Activated CD4-positive, alpha-beta T cell treated with anti-CD3 and anti-CD28 coated beads, Interleukin-2, amount 50 U/mL, for 24 hours (primary cell): ENCODE measurements around the gene TGFBR3.
"Not testable (repeated sequence)": the region's sequence is repeated elsewhere in the genome, so short reads cannot be mapped to it uniquely, and the experiment has no call there.

ENCODE experiments used
- DNase-seq, 2 donors: peaks; one replicate each; pipeline ENCODE4 v3.0.0-alpha.2; 2020; ENCODE audit warnings: low read depth in 1 of 2, low spot score in 1 of 2

TGFBR3 gene

DNA sequence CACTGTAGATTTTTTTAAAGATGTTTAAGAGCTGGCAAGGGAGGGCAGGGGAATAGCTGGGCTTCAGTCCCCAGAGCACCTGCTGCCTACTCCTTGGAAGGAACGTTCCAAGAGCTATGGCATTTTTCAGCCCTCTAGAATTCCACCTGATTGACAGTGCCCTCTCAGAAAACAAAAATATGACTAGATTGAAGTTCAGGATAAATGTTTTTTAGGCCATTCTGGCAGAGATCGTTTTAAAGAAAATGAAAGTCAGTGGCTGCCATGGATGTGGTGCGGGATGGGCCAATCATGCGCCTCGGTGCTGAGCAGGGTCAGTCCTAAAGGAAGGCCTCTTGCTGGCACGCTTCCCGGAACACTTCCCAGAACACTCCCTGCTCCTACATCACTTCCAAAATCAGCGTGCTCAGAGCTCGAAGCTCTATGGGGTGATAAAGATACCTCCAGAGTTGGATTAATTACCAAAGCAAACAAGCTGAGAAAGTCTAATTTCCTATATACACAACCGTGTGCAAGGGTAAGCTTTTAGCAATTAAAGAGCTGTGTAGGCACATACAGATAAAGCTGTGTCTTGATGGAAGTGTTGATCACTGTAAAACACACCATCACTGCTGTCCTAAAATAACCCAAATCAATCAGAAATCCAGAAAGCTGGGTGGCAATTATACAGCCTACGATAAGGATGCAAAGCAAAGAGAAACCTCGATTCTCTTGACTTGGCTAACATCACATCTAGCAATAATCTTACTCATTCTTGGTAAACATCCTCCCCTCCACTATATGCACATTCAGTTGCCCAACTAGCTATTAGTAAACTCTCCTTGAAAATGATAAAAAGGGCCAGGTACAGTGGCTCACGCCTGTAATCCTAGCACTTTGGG lies 34.6 kb downstream of the TGFBR3 start:
- no peak for DNase-seq

DNA sequence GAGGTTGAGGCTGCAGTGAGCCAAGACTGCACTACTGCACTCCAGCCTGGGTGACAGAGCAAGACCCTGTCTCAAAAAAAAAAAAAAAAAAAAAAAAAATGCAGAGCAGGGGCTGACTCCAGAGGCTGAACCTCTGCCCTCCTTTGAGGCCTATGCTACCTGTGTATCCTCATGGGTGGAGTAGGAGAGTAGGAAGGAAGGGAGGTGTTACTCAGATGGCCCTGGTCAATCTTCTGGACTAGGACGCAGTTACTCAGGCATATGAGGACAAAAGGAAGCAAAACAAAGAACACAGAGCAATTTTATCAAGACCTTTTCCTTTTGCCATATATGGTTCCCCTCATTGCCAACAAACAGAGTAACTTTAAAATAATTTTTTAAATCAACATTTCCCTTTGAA lies 35.2 kb downstream of the TGFBR3 start:
- DNase-seq: no peak

DNA sequence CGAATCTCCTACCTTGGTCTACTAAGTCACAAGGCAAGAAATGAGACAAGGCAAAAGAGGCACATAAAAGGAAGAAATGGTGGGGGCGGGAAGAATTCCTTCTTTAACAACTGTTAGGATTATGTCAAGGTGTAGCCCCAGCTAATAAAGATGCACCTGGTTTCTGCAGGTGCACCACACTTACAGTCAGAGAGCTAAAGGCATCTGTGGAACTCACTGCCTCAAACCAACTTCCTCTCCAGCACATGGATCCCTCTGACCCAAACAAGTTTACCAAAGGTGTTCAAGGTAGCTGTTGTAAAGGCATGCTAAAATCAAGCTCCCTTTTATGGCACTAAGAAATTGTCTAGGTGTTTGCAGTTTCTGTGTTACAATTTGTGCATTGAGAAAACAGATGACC lies 38.1 kb downstream of the TGFBR3 start:
- DNase-seq: no peak

DNA sequence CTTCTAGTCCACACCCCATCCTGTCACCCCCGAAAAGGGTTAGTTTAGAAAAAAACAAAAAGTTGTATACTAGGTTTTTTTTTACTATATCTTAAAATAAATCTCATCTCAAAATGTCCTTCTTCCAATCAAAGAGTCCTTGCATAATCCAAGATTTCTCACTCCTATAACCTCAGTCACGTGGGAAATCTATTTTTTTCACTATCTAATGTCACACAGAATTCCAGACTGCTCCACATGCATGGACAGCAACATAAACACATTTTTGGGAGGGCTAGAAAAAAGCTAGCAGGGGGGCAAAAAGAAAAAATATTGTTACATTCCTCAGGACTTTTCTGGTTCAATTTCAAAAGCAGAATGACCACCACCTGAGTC lies 39.3 kb downstream of the TGFBR3 start:
- DNase-seq: no peak

DNA sequence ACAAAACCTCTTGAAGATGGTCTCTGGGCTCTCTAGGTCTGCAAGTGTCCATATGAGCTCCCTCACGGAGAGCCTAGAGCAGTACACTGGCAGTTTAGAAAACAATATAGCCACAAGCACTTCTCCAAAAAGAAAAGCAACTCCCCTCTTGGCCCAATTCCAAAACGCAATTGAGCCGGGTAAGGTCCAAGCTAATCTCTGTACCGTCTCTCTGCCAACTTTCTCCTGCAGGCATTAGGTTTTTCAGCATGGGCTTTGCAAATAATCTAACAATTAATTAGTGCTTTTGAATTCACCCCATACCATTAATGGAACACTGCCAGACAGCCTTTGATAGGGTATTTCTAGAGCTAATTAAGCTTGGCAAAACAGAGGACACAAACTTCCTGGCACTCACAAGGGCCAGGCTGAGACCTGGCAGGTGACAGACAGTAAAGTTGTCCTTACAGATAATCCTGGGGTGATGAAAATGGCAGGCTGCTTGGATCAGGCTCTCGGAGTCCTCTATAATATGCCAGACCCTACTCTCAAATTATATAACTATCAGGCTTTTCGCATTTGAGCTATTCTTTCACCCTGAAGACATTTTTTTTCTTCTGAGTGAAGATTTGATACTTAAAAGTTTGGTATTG lies 39.8 kb downstream of the TGFBR3 start:
- no peak for DNase-seq

DNA sequence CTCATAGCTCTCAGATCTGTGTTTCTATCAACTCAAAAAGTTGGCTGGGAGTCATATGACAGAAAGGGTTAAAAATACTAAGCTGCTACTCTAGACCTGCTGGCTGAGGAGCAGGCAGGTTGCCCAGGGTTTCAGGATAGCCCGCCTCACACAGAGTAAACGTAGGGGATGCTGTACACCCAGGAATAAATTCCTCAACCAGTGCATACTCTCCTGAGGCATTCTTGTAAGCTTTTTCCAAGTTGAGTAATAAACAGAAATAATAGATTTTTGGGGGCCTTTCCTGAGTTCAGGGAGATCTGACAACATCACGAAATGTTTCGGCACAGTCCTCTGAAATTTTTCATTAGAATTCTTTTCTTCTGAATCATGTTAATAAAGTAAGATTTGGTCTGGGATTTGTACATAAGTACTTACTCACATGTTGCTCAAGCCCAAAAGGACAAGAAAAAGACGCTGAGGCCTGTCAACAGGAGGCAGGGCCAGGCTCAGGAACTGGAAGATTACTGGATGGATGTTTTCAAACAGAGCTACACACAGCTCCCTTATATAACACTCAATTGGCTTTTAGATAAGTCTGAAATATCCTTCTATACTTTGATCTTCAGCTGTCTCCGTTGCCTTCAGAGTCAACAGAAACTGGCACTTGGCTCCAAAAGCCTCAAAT lies 41.0 kb downstream of the TGFBR3 start:
- DNase-seq: no peak

DNA sequence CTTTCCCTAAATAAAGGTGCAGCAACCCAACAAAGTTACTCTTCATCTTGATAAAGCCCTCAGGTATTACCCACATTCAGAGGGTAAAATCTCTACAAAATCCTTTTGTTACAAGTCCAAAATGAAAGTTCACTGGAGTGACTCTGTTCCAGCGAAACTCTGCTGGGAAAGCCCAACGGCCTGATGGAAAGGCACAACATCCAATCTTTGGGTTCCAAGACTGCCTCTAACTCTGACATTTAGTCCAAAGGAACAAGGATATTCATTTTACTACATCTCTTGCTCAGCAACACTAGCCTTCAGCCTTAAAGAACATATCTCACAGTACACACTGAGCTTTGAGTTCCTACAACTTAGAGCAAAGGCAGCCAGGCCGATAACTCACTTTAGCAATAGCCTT lies 42.1 kb downstream of the TGFBR3 start:
- DNase-seq: no peak

DNA sequence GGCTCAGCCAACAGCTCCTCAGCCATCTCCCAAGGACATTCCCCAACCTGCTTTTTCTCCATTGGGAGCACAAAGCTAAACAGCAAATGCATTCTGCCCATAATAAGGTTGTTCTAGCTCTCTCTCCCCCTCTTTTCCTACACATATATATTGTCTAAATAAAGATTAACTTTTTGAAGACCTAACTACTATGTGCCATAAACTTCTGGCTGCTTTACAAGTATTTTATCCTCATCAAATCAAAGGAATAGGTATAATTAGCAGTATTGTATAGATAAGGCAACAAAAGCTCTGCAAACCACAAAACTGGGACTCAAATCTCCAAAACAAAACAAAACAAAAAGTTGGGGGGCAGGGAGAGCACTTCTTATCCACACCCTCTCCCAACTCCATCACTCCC lies 43.4 kb downstream of the TGFBR3 start:
- no peak for DNase-seq

DNA sequence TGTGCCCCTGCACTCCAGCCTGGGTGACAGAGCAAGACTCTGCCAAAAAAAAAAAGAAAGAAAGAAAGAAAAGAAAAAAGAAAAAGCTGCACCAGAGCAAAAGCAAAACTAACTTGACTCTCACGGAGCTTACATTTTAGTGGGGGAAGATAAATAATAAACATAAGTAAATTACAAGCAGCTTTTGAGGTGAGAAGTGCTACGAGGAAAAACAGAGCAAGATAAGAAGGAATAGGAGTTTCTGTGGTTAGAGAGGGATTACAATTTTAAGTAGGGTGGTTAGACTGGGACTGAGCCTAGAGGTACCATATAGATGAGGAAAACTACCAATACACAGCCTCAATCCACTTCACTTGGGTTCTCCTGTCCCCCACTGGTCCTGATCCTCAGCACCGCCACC lies 43.9 kb downstream of the TGFBR3 start:
- DNase-seq: no peak

DNA sequence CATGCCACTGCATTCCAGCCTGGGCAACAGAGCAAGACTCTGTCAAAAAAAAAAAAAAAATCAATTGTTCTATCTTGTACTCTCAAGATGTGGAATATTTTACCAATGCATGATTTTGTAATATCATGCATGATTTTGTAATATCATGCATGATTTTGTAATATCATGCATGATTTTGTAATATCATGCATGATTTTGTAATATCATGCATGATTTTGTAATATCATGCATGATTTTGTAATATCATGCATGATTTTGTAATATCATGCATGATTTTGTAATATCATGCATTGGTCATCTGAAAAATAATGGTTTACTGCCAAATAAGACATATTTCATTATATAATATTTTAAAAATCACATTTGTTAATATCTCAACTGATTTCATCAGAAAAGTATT lies 45.7 kb downstream of the TGFBR3 start:
- DNase-seq: not testable (repeated sequence)

DNA sequence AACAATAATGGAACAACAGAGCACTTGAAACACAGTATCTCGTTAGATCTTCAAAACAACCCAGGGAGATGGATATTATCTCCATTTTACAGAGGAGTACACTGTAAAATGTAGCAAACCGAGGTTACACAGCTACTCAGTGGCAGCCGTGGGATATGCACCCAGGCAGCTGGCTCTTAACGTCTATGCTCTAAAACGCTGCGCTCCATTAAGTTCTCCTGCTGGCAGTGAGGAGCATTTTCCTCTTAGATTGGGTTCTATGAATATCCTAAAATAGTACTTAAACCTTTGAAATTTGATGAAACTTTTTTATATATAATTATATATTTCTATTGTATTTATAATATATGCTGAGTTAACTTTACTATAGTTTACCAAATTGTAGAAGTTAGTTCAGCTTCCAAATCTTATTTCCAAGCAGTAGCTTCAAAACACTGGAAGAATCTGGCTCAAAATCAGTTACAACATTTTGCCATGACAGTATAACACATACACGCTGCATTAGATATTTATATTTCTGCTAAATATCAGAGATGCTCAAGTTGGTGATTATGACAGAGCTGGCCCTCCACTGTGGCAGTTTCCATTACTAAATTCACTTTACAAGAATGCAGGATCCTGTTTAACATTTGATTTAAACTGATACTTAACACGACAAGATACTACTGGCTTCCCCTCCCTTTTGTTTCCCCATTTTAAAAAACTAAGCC lies 49.5 kb downstream of the TGFBR3 start:
- no peak for DNase-seq

DNA sequence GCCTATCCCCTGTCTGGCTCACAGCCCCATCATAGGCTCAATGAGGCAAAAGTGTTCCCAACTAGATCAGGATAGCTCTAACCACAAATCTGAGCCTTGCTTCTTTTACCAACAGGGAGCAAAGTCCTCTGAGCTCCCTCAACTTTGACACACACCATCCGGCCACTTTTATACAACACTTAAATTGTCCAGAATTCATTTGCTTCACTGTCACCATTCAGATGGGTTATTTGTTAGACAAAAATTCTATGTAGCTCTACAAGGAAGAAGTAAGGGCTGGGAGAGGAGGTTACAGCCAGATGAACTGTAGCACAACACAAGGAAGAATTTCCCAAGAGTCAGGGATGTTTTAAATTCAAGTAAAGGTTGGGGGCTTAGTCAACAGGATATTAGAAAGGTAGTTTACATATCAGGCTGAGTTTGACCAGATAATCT lies 50.8 kb downstream of the TGFBR3 start:
- DNase-seq: no peak

DNA sequence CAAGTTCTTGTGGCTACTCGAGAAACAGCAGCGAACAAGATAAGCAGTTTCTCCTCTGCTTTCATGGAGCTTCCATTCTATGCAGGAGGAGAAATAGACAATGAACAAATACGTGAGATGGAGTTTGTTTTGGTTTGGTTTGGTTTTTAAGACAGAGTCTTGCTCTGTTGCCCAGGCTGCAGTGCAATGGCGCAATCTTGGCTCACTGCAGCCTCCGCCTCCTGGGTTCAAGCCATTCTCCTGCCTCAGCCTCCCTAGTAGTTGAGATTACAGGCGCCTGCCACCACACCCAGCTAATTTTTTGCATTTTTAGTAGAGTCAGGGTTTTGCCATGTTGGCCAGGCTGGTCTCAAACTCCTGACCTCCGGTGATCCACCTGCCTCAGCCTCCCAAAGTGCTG lies 51.4 kb downstream of the TGFBR3 start:
- not testable (repeated sequence) for DNase-seq

DNA sequence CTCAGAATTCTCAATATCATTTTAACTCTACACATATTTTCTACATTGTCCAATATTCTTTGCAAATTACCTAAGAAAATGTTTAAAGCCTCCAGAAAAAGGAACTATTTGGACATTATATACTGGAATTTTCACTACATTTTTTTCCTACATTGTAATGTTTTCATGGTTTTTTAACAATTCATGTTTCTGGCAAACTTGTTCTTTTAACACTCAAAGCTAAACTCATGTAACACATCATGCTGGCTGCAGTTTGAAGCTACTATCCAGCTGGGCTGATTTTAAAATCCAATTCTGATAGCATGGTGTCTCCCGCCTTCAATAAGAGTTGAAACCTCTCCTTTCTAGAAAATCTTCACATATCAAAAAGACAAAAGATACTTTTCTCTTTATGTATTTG lies 52.0 kb downstream of the TGFBR3 start:
- no peak for DNase-seq

DNA sequence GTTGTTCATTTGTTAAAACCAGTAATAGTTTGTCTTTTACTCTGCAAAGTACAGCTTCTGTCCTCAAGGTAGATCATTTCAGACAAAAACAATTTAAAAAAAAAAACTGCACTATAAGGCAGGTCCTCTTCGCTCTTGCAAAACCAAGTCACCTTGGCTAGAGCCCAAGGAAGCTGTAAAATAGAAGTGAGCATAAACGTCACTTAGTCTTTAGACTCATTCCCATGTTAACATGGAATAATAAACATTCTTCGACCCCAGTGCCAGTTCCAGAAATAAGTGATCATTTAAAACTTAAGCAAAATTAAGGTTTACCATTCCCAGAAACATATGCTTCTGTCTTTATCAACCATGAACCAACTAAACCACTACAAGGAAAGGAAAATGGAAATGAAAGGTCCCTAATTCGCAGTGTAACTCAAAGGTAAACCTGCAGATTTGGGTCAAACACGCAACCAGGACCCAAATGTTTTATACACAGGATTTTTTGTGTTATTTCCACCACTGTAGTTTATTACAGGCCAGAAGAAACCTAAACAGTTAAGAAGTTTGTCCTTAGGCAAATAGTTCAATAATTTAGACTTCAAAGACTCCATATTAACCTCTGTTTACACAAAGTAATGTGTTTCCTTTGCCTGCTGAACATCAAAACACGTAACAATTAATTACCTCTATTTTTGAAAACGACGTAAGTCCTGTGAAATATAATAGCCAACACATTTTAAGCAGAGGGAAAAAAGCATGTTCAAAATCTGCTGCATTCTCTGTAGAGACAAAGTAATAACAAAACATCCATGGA lies 54.6 kb downstream of the TGFBR3 start:
- no peak for DNase-seq

DNA sequence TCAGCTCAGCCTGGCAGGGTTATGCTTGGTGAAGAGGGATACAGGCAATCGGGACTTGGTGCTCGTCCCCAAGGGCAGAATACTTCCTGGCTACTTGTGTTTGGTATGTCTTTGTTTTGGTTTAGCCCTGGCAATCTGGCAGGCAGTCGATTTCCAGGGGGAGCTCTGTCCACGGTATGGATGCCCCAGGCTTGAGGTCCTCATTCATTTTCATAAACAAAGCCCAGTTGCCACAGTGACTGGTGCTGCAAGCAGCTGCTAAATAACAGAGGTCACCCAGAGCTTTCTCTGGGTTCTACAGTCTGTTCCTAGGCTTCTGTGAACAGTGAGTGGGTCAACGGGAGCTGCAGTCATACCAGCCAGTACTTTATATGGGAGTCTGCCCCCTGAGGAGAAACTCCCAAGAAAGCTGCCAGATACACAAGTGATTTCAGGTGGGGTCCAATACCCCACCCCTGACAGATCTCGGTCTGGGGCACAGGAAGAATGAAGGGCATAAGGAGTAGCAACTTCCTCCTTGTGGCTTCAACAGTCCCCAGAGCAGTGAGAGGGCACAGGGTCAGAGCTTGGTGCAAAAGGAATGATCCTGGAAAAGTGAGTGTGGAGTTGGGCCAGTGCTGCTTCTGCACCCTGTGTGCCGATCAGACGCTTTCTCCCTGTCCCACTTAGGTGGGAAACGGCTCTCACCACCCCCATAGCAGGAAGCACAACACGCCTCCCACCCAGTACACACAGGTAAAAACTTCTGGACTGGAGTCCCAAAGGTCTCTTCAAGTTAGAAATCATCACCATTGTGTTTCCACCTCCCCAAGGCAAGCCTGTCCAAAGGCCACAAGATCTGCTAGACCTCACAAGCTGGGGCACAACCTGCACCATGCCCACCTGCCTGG lies 55.5 kb downstream of the TGFBR3 start:
- no peak for DNase-seq

DNA sequence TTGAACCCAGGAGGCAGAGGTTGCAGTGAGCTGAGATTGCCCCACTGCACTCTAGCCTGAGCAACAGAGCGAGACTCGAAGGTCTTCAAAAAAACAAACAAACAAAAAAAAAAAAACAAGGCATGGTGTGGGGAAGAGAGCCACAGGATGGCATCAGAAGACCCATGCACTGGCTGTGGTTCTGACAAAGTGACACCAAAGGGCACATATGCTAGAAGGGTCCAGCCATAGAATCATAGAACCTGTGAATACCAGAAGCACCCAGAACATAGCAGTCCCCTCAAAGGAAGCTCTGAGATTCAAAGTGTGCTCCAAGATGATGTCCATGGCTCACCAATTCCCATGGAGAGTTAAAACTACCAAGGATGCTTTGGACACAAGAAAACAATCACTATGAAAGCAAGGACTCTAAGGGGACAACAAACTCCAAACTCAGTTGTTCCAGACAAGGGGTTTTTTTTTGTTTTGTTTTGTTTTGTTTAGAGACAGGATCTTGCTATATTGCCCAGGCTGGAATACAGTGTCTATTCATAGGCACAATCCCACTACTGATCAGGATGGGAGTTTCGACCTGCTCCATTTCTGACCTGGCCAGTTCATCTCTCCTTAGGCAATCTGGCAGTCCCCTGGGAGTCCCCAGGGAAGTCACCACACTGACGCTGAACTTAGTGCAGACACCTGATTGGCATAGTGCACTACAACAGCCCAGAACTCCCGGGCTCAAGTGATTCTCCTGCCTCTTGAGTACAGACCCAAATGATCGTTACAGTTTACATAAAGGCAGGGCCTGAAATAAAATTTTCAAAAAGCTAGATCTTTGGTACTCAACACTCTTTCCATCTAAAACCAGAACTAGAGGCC lies 56.4 kb downstream of the TGFBR3 start:
- DNase-seq: no peak

DNA sequence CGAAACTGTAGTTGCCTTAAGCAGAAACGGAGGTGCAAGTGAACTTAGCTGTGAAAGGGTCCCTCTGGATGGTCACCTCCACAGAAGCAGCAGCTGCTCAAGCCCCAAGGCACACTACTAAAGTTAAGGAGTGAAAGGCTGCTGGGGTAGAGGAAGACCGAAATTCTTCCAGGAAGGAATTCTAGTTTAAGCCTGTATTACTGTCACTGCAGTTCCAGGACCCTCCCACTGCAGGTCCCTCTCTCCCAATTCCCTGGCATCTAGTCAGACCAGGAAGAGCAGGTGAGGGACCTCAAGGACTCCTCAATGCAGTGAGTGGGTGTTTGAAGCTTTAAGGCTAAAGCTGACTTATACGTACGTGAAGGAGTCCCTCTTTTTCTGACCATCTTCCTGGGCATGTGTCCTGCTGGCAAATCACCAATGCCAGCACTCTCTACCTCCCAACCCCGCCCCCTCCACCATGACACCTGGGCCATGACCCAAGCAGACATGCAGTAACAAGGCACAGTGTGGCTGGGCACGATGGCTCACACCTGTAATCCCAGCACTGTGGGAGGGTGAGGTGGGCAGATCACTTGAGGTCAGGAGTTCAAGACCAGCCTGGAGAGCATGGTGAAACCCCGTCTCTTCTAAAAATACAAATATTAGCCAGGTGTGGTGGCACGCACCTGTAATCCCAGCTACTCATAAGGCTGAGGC lies 57.2 kb downstream of the TGFBR3 start:
- DNase-seq: no peak
